GM18519 (cell line): Measurements from ENCODE around the gene GJC1.

ENCODE experiments used
- ATAC-seq: cut with Tn5 transposase; IDR thresholded peaks from one replicate; pipeline ENCODE4 v1.9.1; 2021; ENCODE audit warnings: mild to moderate bottlenecking, moderate library complexity; ENCODE audit not compliant: unreplicated experiment, low FRiP score

The GJC1 gene

GRCh38 chr17:44829523-44830358 is at the start of gene GJC1:
Gene GJC1 (minus strand): TSS chr17:44830287. CDS start chr17:44805817, 24,470 bp downstream.
- ATAC-seq: no peak

GRCh38 chr17:44879376-44879775 is 49.3 kb upstream of the GJC1 start:
- no peak for ATAC-seq

GRCh38 chr17:44878627-44879221 is 48.6 kb upstream of the GJC1 start:
- ATAC-seq: no peak

GRCh38 chr17:44877121-44877520 is 47.0 kb upstream of the GJC1 start:
- ATAC-seq: no peak

GRCh38 chr17:44875761-44876160 is 45.7 kb upstream of the GJC1 start:
- no peak for ATAC-seq

GRCh38 chr17:44872131-44872768 is 42.2 kb upstream of the GJC1 start:
- no peak for ATAC-seq

GRCh38 chr17:44871556-44871955 is 41.5 kb upstream of the GJC1 start:
- ATAC-seq: no peak

- no peak for ATAC-seq
Observed at GRCh38 chr17:44867841-44868240, 37.8 kb upstream of the GJC1 start.

- ATAC-seq: no peak
Observed at GRCh38 chr17:44865931-44866330, 35.8 kb upstream of the GJC1 start.

- no peak for ATAC-seq
Observed at GRCh38 chr17:44865231-44865660, 35.2 kb upstream of the GJC1 start.

- ATAC-seq: no peak
Observed at GRCh38 chr17:44864831-44865230, 34.7 kb upstream of the GJC1 start.

- ATAC-seq: no peak
Observed at GRCh38 chr17:44863061-44863918, 33.2 kb upstream of the GJC1 start.

- ATAC-seq: no peak
Observed at GRCh38 chr17:44862278-44862914, 32.3 kb upstream of the GJC1 start.

GRCh38 chr17:44859701-44860100 is 29.6 kb upstream of the GJC1 start:
- no peak for ATAC-seq

- ATAC-seq: no peak
Observed at GRCh38 chr17:44854192-44854591, 24.1 kb upstream of the GJC1 start.

GRCh38 chr17:44850612-44851011 is 20.5 kb upstream of the GJC1 start:
- no peak for ATAC-seq

- ATAC-seq: no peak
Observed at GRCh38 chr17:44850025-44850424, 19.9 kb upstream of the GJC1 start.

GRCh38 chr17:44848961-44849489 is 18.9 kb upstream of the GJC1 start:
- no peak for ATAC-seq

- no peak for ATAC-seq
Observed at GRCh38 chr17:44848257-44848795, 18.2 kb upstream of the GJC1 start.

GRCh38 chr17:44847586-44847985 is 17.5 kb upstream of the GJC1 start, which contains the start of gene HIGD1B:
Gene HIGD1B (plus strand): TSS chr17:44847883. CDS start chr17:44848153, 270 bp downstream.
- ATAC-seq: no peak
